ENCODE results near the gene TANK. TPM values are rescaled to one million over a fixed set of nuclear protein-coding genes. Genes with fewer than 3 reads are reported as not detected.

TANK gene, protein sequence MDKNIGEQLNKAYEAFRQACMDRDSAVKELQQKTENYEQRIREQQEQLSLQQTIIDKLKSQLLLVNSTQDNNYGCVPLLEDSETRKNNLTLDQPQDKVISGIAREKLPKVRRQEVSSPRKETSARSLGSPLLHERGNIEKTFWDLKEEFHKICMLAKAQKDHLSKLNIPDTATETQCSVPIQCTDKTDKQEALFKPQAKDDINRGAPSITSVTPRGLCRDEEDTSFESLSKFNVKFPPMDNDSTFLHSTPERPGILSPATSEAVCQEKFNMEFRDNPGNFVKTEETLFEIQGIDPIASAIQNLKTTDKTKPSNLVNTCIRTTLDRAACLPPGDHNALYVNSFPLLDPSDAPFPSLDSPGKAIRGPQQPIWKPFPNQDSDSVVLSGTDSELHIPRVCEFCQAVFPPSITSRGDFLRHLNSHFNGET
- 10 to 100 TPM; 57.0 to 76.1 (median 69.7) TPM for total RNA-seq

DNA sequence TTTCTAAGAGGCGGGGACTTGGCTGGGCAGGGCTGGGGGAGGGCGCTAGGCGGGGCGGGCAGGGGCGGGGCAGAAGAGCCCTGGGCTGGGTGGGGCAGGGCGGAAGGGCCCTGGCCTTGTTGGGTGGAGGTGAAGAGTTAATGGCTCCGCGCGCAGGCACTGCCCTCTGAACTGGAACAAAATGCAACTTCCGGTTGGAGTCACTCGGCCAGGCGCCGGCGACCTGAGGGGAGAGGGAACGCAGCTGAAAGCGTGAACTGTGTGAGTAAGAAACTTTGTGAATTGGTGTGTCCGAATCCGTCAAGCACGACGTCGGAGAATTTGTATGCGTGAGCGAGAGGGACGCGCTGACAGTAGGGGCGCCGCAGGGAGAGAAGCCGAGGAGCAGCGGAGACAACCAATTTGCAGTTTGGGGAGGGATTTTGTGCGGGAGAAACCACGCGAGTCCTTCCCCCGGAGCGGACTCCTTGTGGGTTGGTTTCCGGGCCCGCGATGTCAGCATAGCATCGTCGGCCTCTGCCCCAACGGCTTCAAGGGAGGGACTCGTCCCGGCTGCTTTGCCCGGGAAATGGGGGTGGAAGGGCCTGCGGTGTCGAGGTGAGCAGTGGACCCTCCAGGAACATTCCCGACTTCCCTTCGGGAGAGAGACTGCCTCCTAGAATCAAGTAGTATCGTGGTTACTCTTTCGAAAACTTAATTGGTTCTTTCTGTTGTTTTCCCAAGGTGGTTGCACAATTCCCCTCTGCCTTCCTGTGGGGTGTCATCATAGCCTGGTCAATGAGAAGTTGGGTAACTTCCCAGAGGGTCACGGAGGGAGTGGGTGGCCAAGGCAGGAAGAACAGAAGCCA is at the start of gene TANK:
TSS of gene TANK (plus strand) at position 203 of the 848 bp plus-strand sequence. CDS start 19,235 bp downstream, outside the sequence.
- H3K4me1 ChIP-seq, result peaks cover 27 to 50% (median 49%) of the 10 kb centered on the region in 4 donors
- TF ChIP-seq POLR2A (IDR thresholded peaks at IDR 0.05; ENCODE audit: low read depth) (peak; percentile 99), POLR2AphosphoS5 (IDR thresholded peaks at IDR 0.05) (peak; percentile 99 to 100), EP300 (IDR thresholded peaks at IDR 0.05) (no peak)
- peak within 1 kb of the TSS; percentile 62 to 85 (median 74) for H3K4me3 ChIP-seq
- 0% methylated on average over 16 of the region's 50 CpGs for WGBS
- peak; percentile 98 for DNase-seq (ENCODE audit: extremely low spot score)
- H3K9me3 ChIP-seq, result no peaks in the 10 kb centered on the region
- H3K27ac ChIP-seq (replicated peaks in 1 of 4), result peak within 1 kb of the TSS; percentile 89 to 94 (median 92)
- peaks cover 0 to 15% (median 6%) of the 10 kb centered on the region in 4 donors for H3K36me3 ChIP-seq
- no peaks in the 10 kb centered on the region for H3K27me3 ChIP-seq
- intact Hi-C loops (cut with DNase I), result no loop called here

DNA sequence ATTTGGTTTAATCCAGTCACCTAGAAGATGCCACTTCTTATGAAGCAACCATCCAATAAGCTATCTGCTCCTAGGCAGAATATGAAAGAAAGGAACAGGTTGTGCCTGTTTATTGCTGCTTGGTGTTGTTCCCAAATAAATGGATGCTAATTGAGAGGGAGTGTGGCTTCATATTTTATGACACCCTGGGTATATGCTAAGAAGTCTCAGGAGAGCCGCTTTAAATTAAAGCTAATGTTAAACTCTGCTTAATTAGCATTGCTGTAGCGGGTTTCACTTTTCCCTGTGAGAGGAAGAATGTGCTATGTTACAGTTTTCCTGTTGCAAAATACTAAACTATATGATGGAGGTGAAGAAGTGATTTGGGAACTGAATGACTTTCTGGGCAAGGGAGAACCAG is 48.7 kb upstream of the TANK start:
- no peak overlapping the region for H3K27ac ChIP-seq (replicated peaks in 1 of 4)
- TF ChIP-seq, protein P1, sequence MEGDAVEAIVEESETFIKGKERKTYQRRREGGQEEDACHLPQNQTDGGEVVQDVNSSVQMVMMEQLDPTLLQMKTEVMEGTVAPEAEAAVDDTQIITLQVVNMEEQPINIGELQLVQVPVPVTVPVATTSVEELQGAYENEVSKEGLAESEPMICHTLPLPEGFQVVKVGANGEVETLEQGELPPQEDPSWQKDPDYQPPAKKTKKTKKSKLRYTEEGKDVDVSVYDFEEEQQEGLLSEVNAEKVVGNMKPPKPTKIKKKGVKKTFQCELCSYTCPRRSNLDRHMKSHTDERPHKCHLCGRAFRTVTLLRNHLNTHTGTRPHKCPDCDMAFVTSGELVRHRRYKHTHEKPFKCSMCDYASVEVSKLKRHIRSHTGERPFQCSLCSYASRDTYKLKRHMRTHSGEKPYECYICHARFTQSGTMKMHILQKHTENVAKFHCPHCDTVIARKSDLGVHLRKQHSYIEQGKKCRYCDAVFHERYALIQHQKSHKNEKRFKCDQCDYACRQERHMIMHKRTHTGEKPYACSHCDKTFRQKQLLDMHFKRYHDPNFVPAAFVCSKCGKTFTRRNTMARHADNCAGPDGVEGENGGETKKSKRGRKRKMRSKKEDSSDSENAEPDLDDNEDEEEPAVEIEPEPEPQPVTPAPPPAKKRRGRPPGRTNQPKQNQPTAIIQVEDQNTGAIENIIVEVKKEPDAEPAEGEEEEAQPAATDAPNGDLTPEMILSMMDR (IDR thresholded peaks at IDR 0.05), result no peak
- TF ChIP-seq POLR2A (IDR thresholded peaks at IDR 0.05; ENCODE audit: low read depth) (no peak), EP300 (IDR thresholded peaks at IDR 0.05) (no peak), POLR2AphosphoS5 (IDR thresholded peaks at IDR 0.05) (no peak)
- peaks cover 0 to 11% (median 4%) of the 10 kb centered on the region in 4 donors for H3K4me1 ChIP-seq
- intact Hi-C loops (cut with DNase I), result no loop called here
- DNase-seq (ENCODE audit: extremely low spot score), result no peak
- no peak overlapping the region for H3K4me3 ChIP-seq
- 88% methylated on average over 2 of the region's 2 CpGs for WGBS
- H3K27me3 ChIP-seq, result no peaks in the 10 kb centered on the region
- no peaks in the 10 kb centered on the region for H3K36me3 ChIP-seq
- no peaks in the 10 kb centered on the region for H3K9me3 ChIP-seq

DNA sequence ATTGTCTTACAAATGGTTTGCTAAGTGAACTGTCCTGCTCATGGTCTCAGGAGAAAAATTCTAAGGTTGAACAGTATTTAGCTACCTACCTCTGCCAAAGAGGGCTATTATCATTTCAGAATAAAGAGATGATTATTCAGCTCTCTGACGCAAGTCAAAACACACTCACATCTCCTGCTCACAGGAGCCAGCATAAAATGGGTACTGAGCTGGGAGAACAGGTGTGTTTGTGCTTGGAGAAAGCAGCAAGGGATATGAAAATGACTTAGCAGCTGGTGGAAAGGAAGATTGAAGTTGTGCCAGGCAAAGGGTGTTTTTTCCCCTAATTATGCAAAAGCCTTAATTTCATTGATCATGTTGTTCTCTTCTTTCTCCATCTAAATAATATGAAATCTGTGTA is 47.3 kb upstream of the TANK start:
- no peak overlapping the region for H3K27ac ChIP-seq (replicated peaks in 1 of 4)
- intact Hi-C loops (cut with DNase I), result no loop called here
- H3K27me3 ChIP-seq, result no peaks in the 10 kb centered on the region
- H3K9me3 ChIP-seq, result no peaks in the 10 kb centered on the region
- TF ChIP-seq EP300 (IDR thresholded peaks at IDR 0.05), result no peak
- no peak for TF ChIP-seq POLR2A (IDR thresholded peaks at IDR 0.05; ENCODE audit: low read depth)
- TF ChIP-seq, protein P1 (IDR thresholded peaks at IDR 0.05), result no peak
- TF ChIP-seq POLR2AphosphoS5 (IDR thresholded peaks at IDR 0.05), result no peak
- H3K36me3 ChIP-seq, result no peaks in the 10 kb centered on the region
- peaks cover 0 to 11% (median 4%) of the 10 kb centered on the region in 4 donors for H3K4me1 ChIP-seq
- H3K4me3 ChIP-seq, result no peak overlapping the region
- 100% methylated on average over 1 of the region's 1 CpG for WGBS
- no peak for DNase-seq (ENCODE audit: extremely low spot score)

DNA sequence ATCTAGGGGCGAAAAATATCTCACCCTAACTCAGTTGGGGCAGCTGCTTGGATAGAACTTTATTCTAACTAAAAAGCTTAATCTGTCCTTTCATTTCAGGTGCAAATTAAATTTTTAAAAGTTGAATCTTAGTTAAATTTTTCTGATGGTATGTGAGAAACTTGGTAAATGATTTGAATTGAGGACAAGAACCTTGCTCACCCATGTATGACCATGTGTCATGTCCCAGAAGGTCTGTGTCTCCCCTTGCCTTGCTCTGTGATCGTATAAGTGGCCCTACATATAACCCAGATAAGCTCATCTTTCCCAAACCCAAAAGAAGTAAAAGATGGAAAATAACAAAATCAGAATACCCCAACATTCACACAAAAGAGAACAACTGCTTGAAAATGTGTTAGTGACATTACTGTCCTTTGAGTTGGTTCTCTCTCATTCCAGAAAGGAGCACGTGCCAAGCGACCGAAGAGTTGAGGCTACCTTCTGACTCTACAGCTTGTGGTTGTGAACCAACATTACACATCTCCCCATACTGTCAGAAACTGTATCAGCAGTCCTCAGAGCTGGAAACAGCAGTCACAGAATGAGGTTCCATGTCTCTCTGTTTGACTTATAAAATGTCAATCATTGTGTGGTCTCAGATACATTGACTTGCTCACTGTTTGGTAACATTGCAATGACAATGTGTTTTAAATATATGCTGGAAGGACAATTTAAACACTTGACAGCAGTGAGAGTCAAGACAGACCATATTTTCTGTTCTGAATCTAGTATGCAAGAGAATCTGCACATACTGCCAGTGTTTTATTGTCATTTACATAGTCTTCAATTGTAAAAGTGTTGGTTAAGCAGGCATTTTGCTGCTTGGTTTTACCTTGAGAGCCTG is 46.3 kb upstream of the TANK start:
- H3K27me3 ChIP-seq, result no peaks in the 10 kb centered on the region
- 93% methylated on average over 5 of the region's 5 CpGs for WGBS
- no peak overlapping the region for H3K4me3 ChIP-seq
- H3K4me1 ChIP-seq, result peaks cover 0 to 11% (median 4%) of the 10 kb centered on the region in 4 donors
- H3K27ac ChIP-seq (replicated peaks in 1 of 4), result no peak overlapping the region
- TF ChIP-seq EP300 (IDR thresholded peaks at IDR 0.05) (no peak), POLR2A (IDR thresholded peaks at IDR 0.05; ENCODE audit: low read depth) (no peak), POLR2AphosphoS5 (IDR thresholded peaks at IDR 0.05) (no peak)
- TF ChIP-seq, protein P1 (IDR thresholded peaks at IDR 0.05), result no peak
- no peaks in the 10 kb centered on the region for H3K36me3 ChIP-seq
- intact Hi-C loops (cut with DNase I), result no loop called here
- no peaks in the 10 kb centered on the region for H3K9me3 ChIP-seq
- no peak for DNase-seq (ENCODE audit: extremely low spot score)

Measured in esophagus muscularis mucosa (tissue), 4 donors.